ENCODE measurements around the gene XPR1. TPM values are rescaled to one million over a fixed set of nuclear protein-coding genes. Genes with fewer than 3 reads are reported as not detected.

Gene XPR1
- total RNA-seq, 2 experiments from 2014 or later, result 15.0 to 20.0 TPM

- Mint-ChIP-seq H3K36me3 (no peaks in the 10 kb centered on the region), H3K9me3 (no peaks in the 10 kb centered on the region), H3K4me3 (no peak overlapping the region), H3K4me1 (no peaks in the 10 kb centered on the region), H3K27ac (no peak overlapping the region), H3K27me3 (peaks cover 12% of the 10 kb centered on the region)
- no peak for DNase-seq
These were observed 294.6 kb downstream of the XPR1 start for GRCh38 chr1:180926164-180926981.

- Mint-ChIP-seq H3K36me3 (no peaks in the 10 kb centered on the region), H3K27me3 (peaks cover 12% of the 10 kb centered on the region), H3K27ac (no peak overlapping the region), H3K4me1 (no peaks in the 10 kb centered on the region), H3K9me3 (no peaks in the 10 kb centered on the region), H3K4me3 (no peak overlapping the region)
- no peak for DNase-seq
These were observed 295.5 kb downstream of the XPR1 start for GRCh38 chr1:180927348-180927747.

GRCh38 chr1:180927841-180928240 lies 296.0 kb downstream of the XPR1 start:
- no peaks in the 10 kb centered on the region for H3K36me3 Mint-ChIP-seq
- no peaks in the 10 kb centered on the region for H3K9me3 Mint-ChIP-seq
- H3K4me3 Mint-ChIP-seq, result no peak overlapping the region
- H3K27me3 Mint-ChIP-seq, result peaks cover 12% of the 10 kb centered on the region
- no peak for DNase-seq
- no peaks in the 10 kb centered on the region for H3K4me1 Mint-ChIP-seq
- H3K27ac Mint-ChIP-seq, result no peak overlapping the region

- Mint-ChIP-seq H3K4me3 (no peak overlapping the region), H3K4me1 (no peaks in the 10 kb centered on the region), H3K27me3 (peaks cover 10% of the 10 kb centered on the region), H3K27ac (no peak overlapping the region), H3K36me3 (no peaks in the 10 kb centered on the region), H3K9me3 (no peaks in the 10 kb centered on the region)
- DNase-seq, result no peak
These were observed 296.8 kb downstream of the XPR1 start for GRCh38 chr1:180928331-180929230.

GRCh38 chr1:180929389-180929788 lies 297.6 kb downstream of the XPR1 start:
- Mint-ChIP-seq H3K27me3 (peaks cover 8% of the 10 kb centered on the region), H3K36me3 (no peaks in the 10 kb centered on the region), H3K4me1 (peaks cover under 1% of the 10 kb centered on the region), H3K4me3 (no peak overlapping the region), H3K9me3 (no peaks in the 10 kb centered on the region), H3K27ac (no peak overlapping the region)
- DNase-seq, result no peak

- peaks cover 7% of the 10 kb centered on the region for H3K27me3 Mint-ChIP-seq
- H3K27ac Mint-ChIP-seq, result no peak overlapping the region
- no peaks in the 10 kb centered on the region for H3K36me3 Mint-ChIP-seq
- peaks cover 4% of the 10 kb centered on the region for H3K4me1 Mint-ChIP-seq
- no peaks in the 10 kb centered on the region for H3K9me3 Mint-ChIP-seq
- DNase-seq, result no peak
- no peak overlapping the region for H3K4me3 Mint-ChIP-seq
These were observed 298.9 kb downstream of the XPR1 start for GRCh38 chr1:180930687-180931086.

GRCh38 chr1:180931529-180931928 lies 299.7 kb downstream of the XPR1 start:
- H3K4me3 Mint-ChIP-seq, result no peak overlapping the region
- DNase-seq, result no peak
- H3K36me3 Mint-ChIP-seq, result no peaks in the 10 kb centered on the region
- H3K9me3 Mint-ChIP-seq, result no peaks in the 10 kb centered on the region
- peaks cover 4% of the 10 kb centered on the region for H3K4me1 Mint-ChIP-seq
- peaks cover 7% of the 10 kb centered on the region for H3K27me3 Mint-ChIP-seq
- no peak overlapping the region for H3K27ac Mint-ChIP-seq

GRCh38 chr1:180932378-180932777 lies 300.6 kb downstream of the XPR1 start:
- Mint-ChIP-seq H3K36me3 (no peaks in the 10 kb centered on the region), H3K27ac (no peak overlapping the region), H3K9me3 (no peaks in the 10 kb centered on the region), H3K4me3 (no peak overlapping the region), H3K4me1 (peaks cover 4% of the 10 kb centered on the region), H3K27me3 (peaks cover 7% of the 10 kb centered on the region)
- DNase-seq, result no peak

GRCh38 chr1:180933141-180933540 lies 301.3 kb downstream of the XPR1 start:
- Mint-ChIP-seq H3K4me1 (peaks cover 4% of the 10 kb centered on the region), H3K4me3 (no peak overlapping the region), H3K27ac (no peak overlapping the region), H3K36me3 (no peaks in the 10 kb centered on the region), H3K9me3 (no peaks in the 10 kb centered on the region), H3K27me3 (peaks cover 7% of the 10 kb centered on the region)
- DNase-seq, result no peak

GRCh38 chr1:180934563-180934962 lies 302.7 kb downstream of the XPR1 start:
- Mint-ChIP-seq H3K4me3 (no peak overlapping the region), H3K27me3 (peaks cover 7% of the 10 kb centered on the region), H3K4me1 (peaks cover 4% of the 10 kb centered on the region), H3K9me3 (no peaks in the 10 kb centered on the region), H3K27ac (no peak overlapping the region), H3K36me3 (no peaks in the 10 kb centered on the region)
- no peak for DNase-seq

- H3K9me3 Mint-ChIP-seq, result no peaks in the 10 kb centered on the region
- no peaks in the 10 kb centered on the region for H3K36me3 Mint-ChIP-seq
- H3K4me3 Mint-ChIP-seq, result no peak overlapping the region
- no peak overlapping the region for H3K27ac Mint-ChIP-seq
- peaks cover 4% of the 10 kb centered on the region for H3K4me1 Mint-ChIP-seq
- no peak for DNase-seq
- peaks cover 7% of the 10 kb centered on the region for H3K27me3 Mint-ChIP-seq
These were observed 303.7 kb downstream of the XPR1 start for GRCh38 chr1:180935326-180936109.

- peaks cover 4% of the 10 kb centered on the region for H3K4me1 Mint-ChIP-seq
- no peak overlapping the region for H3K27ac Mint-ChIP-seq
- peaks cover 7% of the 10 kb centered on the region for H3K27me3 Mint-ChIP-seq
- no peak overlapping the region for H3K4me3 Mint-ChIP-seq
- H3K9me3 Mint-ChIP-seq, result no peaks in the 10 kb centered on the region
- DNase-seq, result no peak
- no peaks in the 10 kb centered on the region for H3K36me3 Mint-ChIP-seq
These were observed 304.5 kb downstream of the XPR1 start for GRCh38 chr1:180936110-180937011.

GRCh38 chr1:180937012-180937372 lies 305.2 kb downstream of the XPR1 start:
- DNase-seq, result no peak
- Mint-ChIP-seq H3K4me3 (no peak overlapping the region), H3K27me3 (peaks cover 7% of the 10 kb centered on the region), H3K27ac (no peak overlapping the region), H3K9me3 (no peaks in the 10 kb centered on the region), H3K4me1 (peaks cover 4% of the 10 kb centered on the region), H3K36me3 (peaks cover under 1% of the 10 kb centered on the region)

GRCh38 chr1:180937624-180938225 lies 305.9 kb downstream of the XPR1 start:
- no peak for DNase-seq
- Mint-ChIP-seq H3K9me3 (no peaks in the 10 kb centered on the region), H3K4me1 (peaks cover 4% of the 10 kb centered on the region), H3K4me3 (no peak overlapping the region), H3K27me3 (peaks cover 7% of the 10 kb centered on the region), H3K27ac (no peak overlapping the region), H3K36me3 (peaks cover 5% of the 10 kb centered on the region)
